ENCODE results near the gene PTAFR.
A peak's percentile ranks its signal among the peaks of the same experiment; 100 is the strongest.

PTAFR gene

DNA sequence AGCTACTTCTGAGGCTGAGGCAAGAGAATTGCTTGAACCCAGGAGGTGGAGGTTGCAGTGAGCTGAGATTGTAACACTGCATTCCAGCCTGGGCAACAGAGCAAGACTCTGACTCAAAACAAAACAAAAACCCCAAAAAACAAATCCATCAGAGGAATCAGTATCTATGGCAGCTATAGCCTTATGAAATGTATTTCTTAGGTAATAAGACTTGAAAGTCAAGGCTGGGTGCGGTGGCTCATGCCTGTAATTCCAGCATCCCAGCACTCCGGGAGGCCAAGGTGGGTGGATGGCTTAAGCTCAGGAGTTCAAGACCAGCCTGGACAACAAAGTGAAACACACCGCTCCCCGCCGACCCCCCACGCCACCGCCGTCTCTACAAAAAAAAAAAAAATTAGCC is 56.9 kb downstream of the PTAFR start:
- no peaks in the 10 kb centered on the region for H3K9me3 Mint-ChIP-seq
- no peaks in the 10 kb centered on the region for H3K27me3 Mint-ChIP-seq
- H3K27ac Mint-ChIP-seq: no peak overlapping the region
- H3K4me1 Mint-ChIP-seq: peaks cover 18% of the 10 kb centered on the region
- no peaks in the 10 kb centered on the region for H3K36me3 Mint-ChIP-seq
- no peak for ATAC-seq
- no peak overlapping the region for H3K4me3 Mint-ChIP-seq

- no peak overlapping the region for H3K27ac Mint-ChIP-seq
- no peaks in the 10 kb centered on the region for H3K27me3 Mint-ChIP-seq
- H3K4me3 Mint-ChIP-seq: no peak overlapping the region
- ATAC-seq: no peak
- H3K4me1 Mint-ChIP-seq: peaks cover 17% of the 10 kb centered on the region
- no peaks in the 10 kb centered on the region for H3K36me3 Mint-ChIP-seq
- no peaks in the 10 kb centered on the region for H3K9me3 Mint-ChIP-seq
These were observed 57.7 kb downstream of the PTAFR start for GRCh38 chr1:28118640-28119307.

- H3K9me3 Mint-ChIP-seq: no peaks in the 10 kb centered on the region
- peaks cover 26% of the 10 kb centered on the region for H3K4me1 Mint-ChIP-seq
- no peaks in the 10 kb centered on the region for H3K27me3 Mint-ChIP-seq
- H3K27ac Mint-ChIP-seq: no peak overlapping the region
- peak; percentile 63 for ATAC-seq
- H3K36me3 Mint-ChIP-seq: no peaks in the 10 kb centered on the region
- no peak overlapping the region for H3K4me3 Mint-ChIP-seq
These were observed 61.2 kb downstream of the PTAFR start for GRCh38 chr1:28115267-28115666.

DNA sequence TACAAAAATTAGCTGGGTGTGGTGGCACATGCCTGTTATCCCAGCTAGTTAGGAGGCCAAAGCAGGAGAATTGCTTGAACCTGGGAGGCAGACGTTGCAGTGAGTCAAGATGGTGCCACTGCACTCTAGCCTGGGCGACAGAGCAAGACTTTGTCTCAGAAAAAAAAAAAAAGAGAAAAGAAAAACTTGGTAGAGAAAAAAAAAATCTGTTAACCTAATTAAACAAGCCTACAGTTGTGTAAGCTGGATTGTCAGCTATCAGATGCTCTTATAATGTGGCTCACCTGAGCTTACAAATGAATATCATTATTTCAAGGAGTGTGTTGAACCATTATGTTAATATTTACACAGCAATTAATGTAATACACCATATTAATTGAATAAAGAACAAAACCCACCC is 61.6 kb downstream of the PTAFR start:
- H3K4me3 Mint-ChIP-seq: no peak overlapping the region
- no peak overlapping the region for H3K27ac Mint-ChIP-seq
- H3K9me3 Mint-ChIP-seq: no peaks in the 10 kb centered on the region
- no peak for ATAC-seq
- no peaks in the 10 kb centered on the region for H3K27me3 Mint-ChIP-seq
- no peaks in the 10 kb centered on the region for H3K36me3 Mint-ChIP-seq
- peaks cover 26% of the 10 kb centered on the region for H3K4me1 Mint-ChIP-seq

- H3K27ac Mint-ChIP-seq: no peak overlapping the region
- no peaks in the 10 kb centered on the region for H3K9me3 Mint-ChIP-seq
These were observed 63.3 kb downstream of the PTAFR start for GRCh38 chr1:28113242-28113572.

DNA sequence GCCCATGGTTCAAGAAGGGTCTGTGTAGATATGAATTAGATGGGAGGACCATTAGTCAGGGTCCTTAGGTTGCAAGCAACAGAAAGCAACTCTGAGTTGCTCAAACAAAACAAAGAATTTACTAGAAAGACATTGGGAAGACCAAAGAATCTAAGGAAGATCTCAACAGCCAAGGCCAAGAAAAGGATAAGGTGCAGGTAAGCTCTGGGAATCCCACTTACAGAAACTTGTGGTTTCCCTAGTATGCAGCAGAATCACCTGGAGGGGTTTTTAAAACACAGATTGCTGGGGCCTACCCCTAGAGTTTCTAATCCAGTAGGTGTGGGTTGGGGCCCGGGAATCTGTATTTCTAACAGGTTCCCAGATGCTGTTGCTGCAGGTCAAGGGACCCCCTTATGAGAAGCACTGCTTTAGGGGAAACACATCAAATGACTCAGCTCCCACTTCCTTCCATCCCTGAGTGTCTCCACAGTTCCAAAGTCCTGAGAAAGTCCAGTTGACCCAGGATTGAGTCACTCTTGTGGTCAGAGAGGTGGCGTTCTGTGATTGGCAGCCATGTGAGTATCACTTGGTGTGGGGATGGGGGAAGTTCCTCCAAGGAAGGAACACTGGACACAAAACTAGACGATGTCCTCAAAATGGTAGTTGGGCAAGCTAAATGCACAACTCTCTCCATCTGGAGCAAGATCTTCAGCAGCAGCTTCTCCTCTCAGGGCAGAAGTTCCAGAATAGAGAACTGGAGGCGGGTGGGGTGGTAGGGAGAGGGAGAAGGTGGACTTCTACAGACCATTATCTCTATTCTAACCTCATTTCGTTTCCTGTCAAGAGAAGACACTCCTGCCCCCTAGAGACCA is 63.9 kb downstream of the PTAFR start:
- Mint-ChIP-seq H3K4me3 (no peak overlapping the region), H3K4me1 (peaks cover 26% of the 10 kb centered on the region), H3K27me3 (no peaks in the 10 kb centered on the region), H3K9me3 (no peaks in the 10 kb centered on the region), H3K36me3 (no peaks in the 10 kb centered on the region), H3K27ac (no peak overlapping the region)
- ATAC-seq: no peak

More at GRCh38 chr1:28113242-28113572, 63.3 kb downstream of the PTAFR start:
- ATAC-seq: no peak
- no peaks in the 10 kb centered on the region for H3K27me3 Mint-ChIP-seq
- H3K4me1 Mint-ChIP-seq: peaks cover 26% of the 10 kb centered on the region
- no peak overlapping the region for H3K4me3 Mint-ChIP-seq
- no peaks in the 10 kb centered on the region for H3K36me3 Mint-ChIP-seq

DNA sequence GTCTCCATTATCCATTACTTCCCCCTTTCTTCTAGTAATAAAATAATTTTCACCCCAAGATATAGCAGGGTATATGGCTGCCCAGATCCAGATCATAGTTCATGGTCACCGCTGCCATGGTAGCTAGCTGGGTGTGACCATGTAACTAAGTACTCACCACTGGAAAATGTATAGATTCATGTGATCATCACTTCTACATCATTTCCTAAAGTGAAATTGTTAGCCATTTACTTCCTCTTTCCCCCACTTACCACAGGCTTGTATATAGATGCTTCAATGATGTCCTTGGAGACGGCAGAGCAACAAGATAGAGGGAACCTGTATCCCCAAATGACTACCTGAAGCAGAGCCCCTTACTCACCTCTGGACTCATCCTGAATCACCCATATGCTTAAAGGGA is 65.3 kb downstream of the PTAFR start:
- Mint-ChIP-seq H3K4me1 (peaks cover 26% of the 10 kb centered on the region), H3K27me3 (no peaks in the 10 kb centered on the region), H3K9me3 (no peaks in the 10 kb centered on the region), H3K27ac (peak overlapping the region; percentile 60), H3K4me3 (no peak overlapping the region), H3K36me3 (no peaks in the 10 kb centered on the region)
- peak; percentile 74 for ATAC-seq

DNA sequence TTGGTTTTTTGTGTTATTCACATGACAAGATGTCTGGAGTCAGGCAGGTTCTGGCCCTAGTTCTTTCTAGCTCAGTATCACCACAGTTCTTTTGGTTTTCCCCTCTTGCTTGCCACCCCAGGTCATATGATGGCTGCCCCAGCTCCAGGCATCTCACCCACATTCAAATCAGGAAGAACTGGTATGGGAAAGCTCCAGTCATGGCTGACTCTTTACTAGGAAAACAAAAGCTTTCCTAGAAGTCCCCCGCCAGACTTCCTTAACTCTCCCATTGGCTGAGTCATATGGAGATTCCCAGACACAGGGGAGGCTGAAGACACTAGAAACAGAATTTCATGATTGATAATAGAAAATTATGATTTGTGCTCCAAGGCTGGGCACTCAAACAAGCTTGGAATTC is 65.9 kb downstream of the PTAFR start:
- peak overlapping the region; percentile 60 for H3K27ac Mint-ChIP-seq
- ATAC-seq: no peak

GRCh38 chr1:28109639-28110038 is 66.9 kb downstream of the PTAFR start:
- Mint-ChIP-seq H3K27me3 (no peaks in the 10 kb centered on the region), H3K4me3 (no peak overlapping the region), H3K9me3 (no peaks in the 10 kb centered on the region), H3K4me1 (peaks cover 17% of the 10 kb centered on the region), H3K27ac (no peak overlapping the region), H3K36me3 (no peaks in the 10 kb centered on the region)
- ATAC-seq: no peak

More for the DNA sequence above, 65.9 kb downstream of the PTAFR start:
- Mint-ChIP-seq H3K4me1 (peaks cover 25% of the 10 kb centered on the region), H3K27me3 (no peaks in the 10 kb centered on the region), H3K36me3 (no peaks in the 10 kb centered on the region), H3K9me3 (no peaks in the 10 kb centered on the region), H3K4me3 (no peak overlapping the region)

DNA sequence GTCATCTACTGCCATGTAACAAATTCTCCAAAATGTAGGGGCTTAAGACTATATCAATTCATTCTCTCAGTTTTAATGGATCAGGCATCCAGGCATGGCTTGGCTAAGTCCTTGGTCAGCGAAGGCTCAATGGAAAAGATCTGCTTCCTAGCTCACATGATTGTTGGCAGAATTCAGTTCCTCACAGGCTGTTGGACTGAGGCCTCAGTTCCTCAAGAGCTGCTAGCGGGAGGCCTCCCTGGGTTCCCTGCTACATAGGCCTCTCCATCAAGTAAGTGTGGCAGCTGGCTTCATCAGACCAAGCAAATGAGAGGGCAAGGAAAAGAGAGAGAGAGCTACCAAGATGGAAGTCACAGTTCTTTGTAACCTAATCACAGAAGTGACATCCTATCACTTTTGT is 68.5 kb downstream of the PTAFR start:
- Mint-ChIP-seq H3K9me3 (no peaks in the 10 kb centered on the region), H3K27ac (no peak overlapping the region), H3K4me3 (no peak overlapping the region), H3K36me3 (no peaks in the 10 kb centered on the region), H3K27me3 (no peaks in the 10 kb centered on the region), H3K4me1 (peaks cover 17% of the 10 kb centered on the region)
- no peak for ATAC-seq

GRCh38 chr1:28104866-28105467 is 71.5 kb downstream of the PTAFR start:
- Mint-ChIP-seq H3K4me1 (no peaks in the 10 kb centered on the region), H3K9me3 (no peaks in the 10 kb centered on the region), H3K4me3 (no peak overlapping the region), H3K27me3 (no peaks in the 10 kb centered on the region), H3K36me3 (no peaks in the 10 kb centered on the region), H3K27ac (no peak overlapping the region)
- no peak for ATAC-seq

DNA sequence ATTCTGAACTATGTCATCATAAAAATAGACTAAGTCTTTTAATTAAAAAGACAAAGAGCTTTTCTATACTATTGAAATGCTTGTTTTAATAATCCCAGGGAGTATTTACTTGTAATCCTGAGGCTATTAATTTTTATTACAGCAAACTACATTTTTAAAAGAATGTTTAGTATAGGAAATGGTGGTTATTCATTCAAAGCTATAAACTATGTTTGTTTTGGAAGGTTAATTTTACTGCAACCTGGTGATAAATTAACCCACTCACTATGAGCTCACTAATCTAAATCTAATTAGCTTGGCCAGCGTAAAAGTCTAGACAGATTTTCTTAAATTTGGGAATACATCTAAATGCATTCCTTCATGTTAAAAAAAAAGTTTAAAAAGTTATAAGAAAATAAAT is 74.3 kb downstream of the PTAFR start:
- H3K27ac Mint-ChIP-seq: no peak overlapping the region
- no peaks in the 10 kb centered on the region for H3K27me3 Mint-ChIP-seq
- no peak for ATAC-seq
- H3K4me3 Mint-ChIP-seq: no peak overlapping the region
- no peaks in the 10 kb centered on the region for H3K4me1 Mint-ChIP-seq
- no peaks in the 10 kb centered on the region for H3K9me3 Mint-ChIP-seq
- no peaks in the 10 kb centered on the region for H3K36me3 Mint-ChIP-seq

DNA sequence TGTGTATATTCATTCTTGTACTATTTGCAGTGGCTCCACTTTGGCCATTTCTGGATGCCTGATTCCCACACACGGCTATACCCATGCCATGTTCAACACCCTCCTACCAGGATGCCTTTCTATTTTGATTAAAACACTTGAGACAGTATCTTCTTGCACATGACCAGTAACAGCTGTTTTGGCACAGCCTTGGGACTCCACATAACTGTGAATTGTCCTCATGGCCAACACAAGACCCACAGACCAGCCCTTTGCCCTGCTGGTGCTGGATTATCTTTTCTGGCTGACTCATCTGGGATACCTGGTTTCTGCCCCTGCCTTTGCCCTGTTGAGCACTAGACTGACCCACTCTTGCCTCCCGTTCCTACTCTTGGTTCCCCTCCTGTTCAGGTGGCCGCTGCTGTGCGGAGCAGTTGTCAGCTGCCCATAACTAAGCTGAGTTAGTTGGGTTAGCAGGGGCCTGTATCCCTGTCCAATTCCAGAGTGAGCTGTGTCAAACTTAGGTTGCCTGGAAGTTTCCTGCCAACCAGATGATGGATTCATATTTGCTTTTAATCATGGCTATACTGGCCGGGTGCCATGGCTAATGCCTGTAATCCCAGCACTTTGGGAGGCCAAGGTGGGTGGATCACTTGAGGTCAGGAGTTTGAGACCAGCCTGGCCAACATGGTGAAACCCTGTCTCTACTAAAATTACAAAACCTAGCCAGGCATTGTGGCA is 77.3 kb downstream of the PTAFR start:
- Mint-ChIP-seq H3K27me3 (no peaks in the 10 kb centered on the region), H3K36me3 (no peaks in the 10 kb centered on the region), H3K27ac (no peak overlapping the region), H3K4me3 (no peak overlapping the region), H3K4me1 (no peaks in the 10 kb centered on the region), H3K9me3 (no peaks in the 10 kb centered on the region)
- ATAC-seq: no peak
